HepG2 (cell line): ENCODE measurements around the gene CCT3. TPM values are rescaled to one million over a fixed set of nuclear protein-coding genes. Genes with fewer than 3 reads are reported as not detected.

ENCODE experiments used
- BRD4 ChIP-seq: sonication (generic); formaldehyde crosslinking; IDR thresholded peaks from 2 replicates; pipeline ENCODE4 v1.4.0; 2020; ENCODE audit warnings: missing genetic modification reagents
- IRF2 ChIP-seq: IDR thresholded peaks from 2 replicates; pipeline ENCODE4 v1.6.1; 2018; ENCODE audit warnings: missing genetic modification reagents, missing compliant biosample characterization
- JUNB ChIP-seq: sonication (generic); formaldehyde crosslinking; IDR thresholded peaks from 2 replicates; pipeline ENCODE4 v1.8.0; 2022; ENCODE audit warnings: missing genetic modification reagents, mild to moderate bottlenecking, borderline replicate concordance
- RBAK ChIP-seq: sonication (generic); formaldehyde crosslinking; IDR thresholded peaks from 2 replicates; pipeline ENCODE4 v1.5.1; 2020; ENCODE audit warnings: mild to moderate bottlenecking, missing genetic modification reagents
- ZFP36L1 ChIP-seq: sonication (generic); formaldehyde crosslinking; IDR thresholded peaks from 2 replicates; pipeline ENCODE4 v1.8.0; 2022; ENCODE audit warnings: mild to moderate bottlenecking, missing genetic modification reagents, moderate library complexity
- ZNF121 ChIP-seq: sonication (generic); formaldehyde crosslinking; IDR thresholded peaks from 2 replicates; pipeline ENCODE4 v1.5.0; 2020; ENCODE audit warnings: mild to moderate bottlenecking, missing genetic modification reagents
- ZNF367 ChIP-seq: sonication (generic); formaldehyde crosslinking; IDR thresholded peaks from 2 replicates; pipeline ENCODE4 v1.4.0; 2020; ENCODE audit warnings: missing genetic modification reagents, borderline replicate concordance
- ZNF496 ChIP-seq: sonication (generic); formaldehyde crosslinking; IDR thresholded peaks from 2 replicates; pipeline ENCODE4 v1.8.1; 2023; ENCODE audit warnings: mild to moderate bottlenecking, moderate library complexity, missing genetic modification reagents; ENCODE audit not compliant: insufficient replicate concordance
- ZNF557 ChIP-seq: sonication (generic); formaldehyde crosslinking; IDR thresholded peaks from 2 replicates; pipeline ENCODE4 v1.4.0; 2020; ENCODE audit warnings: missing genetic modification reagents
- ZNF570 ChIP-seq: sonication (generic); formaldehyde crosslinking; IDR thresholded peaks from 2 replicates; pipeline ENCODE4 v1.4.0; 2020; ENCODE audit warnings: mild to moderate bottlenecking, missing genetic modification reagents, borderline replicate concordance
- polyA plus RNA-seq, 8 experiments: library from polyadenylated mRNA; depleted of rRNA in 3 of 8; stranded (reverse) in 7 of 8; unstranded in 1 of 8; fragments of >200 nt; fragmentation: Illumina TruSeq in 4 of 8; extraction: Trizol in 4 of 8; gene quantifications; 2 replicates each; pipeline versions ENCODE4 v1.2.1 to v1.2.3, GENCODE V29; 2011 to 2016; ENCODE audit warnings: low read depth in 4 of 8, missing spikeins in 1 of 8, mixed read lengths in 1 of 8; ENCODE audit not compliant: insufficient read depth in 1 of 8
- total RNA-seq, 5 experiments: library from RNA; depleted of rRNA; stranded (reverse); fragments of >200 nt; fragmentation: Illumina TruSeq; extraction: Trizol; gene quantifications; 2 replicates each; pipeline ENCODE4 v1.2.3, GENCODE V29; 2016; ENCODE audit warnings: low read depth in 1 of 5
- TF ChIP-seq, protein P1 (sequence below), 2 experiments: fragments of 450-650 bp in 1 of 2; sonication (generic) in 1 of 2; formaldehyde crosslinking in 1 of 2; IDR thresholded peaks; 2 replicates each; pipeline versions ENCODE4 v1.6.1 to v1.8.0; 2016 to 2022; ENCODE audit warnings: antibody characterized with exemption in 1 of 2, mild to moderate bottlenecking in 1 of 2, missing genetic modification reagents in 1 of 2
- TF ChIP-seq, protein P2 (sequence below): sonication (generic); formaldehyde crosslinking; IDR thresholded peaks from 2 replicates; pipeline ENCODE4 v1.5.1; 2020; ENCODE audit warnings: mild to moderate bottlenecking, missing genetic modification reagents, moderate library complexity
- TF ChIP-seq, protein P3 (sequence below): sonication (generic); formaldehyde crosslinking; IDR thresholded peaks from 2 replicates; pipeline ENCODE4 v1.4.0; 2020; ENCODE audit warnings: missing genetic modification reagents, mild to moderate bottlenecking, borderline replicate concordance

CCT3 gene
- total and polyA plus RNA-seq, 2 of the 13 experiments (the other 11 are each of a cell fraction or from before 2014, with no cell fraction given): 319 to 615 TPM

DNA sequence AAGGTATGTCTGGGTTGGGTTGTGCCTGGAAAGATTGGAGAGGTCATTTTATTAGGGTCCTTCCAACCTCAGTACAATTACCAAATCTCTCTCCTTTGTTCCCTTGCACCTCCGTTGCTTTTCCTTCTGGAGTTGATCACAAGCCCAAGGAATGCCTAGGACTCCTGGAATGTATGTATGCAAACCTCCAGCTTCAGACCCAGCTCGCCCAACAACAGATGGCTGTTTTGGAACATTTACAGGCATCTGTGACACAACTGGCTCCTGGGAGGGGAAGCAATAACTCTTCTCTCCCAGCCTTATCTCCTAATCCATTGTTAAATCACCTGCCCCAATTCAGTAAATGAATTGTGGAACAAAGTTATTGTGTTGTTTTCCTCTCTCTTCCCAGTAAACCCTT is 8.5 kb upstream of the CCT3 start (continued):
- TF ChIP-seq, protein P1, sequence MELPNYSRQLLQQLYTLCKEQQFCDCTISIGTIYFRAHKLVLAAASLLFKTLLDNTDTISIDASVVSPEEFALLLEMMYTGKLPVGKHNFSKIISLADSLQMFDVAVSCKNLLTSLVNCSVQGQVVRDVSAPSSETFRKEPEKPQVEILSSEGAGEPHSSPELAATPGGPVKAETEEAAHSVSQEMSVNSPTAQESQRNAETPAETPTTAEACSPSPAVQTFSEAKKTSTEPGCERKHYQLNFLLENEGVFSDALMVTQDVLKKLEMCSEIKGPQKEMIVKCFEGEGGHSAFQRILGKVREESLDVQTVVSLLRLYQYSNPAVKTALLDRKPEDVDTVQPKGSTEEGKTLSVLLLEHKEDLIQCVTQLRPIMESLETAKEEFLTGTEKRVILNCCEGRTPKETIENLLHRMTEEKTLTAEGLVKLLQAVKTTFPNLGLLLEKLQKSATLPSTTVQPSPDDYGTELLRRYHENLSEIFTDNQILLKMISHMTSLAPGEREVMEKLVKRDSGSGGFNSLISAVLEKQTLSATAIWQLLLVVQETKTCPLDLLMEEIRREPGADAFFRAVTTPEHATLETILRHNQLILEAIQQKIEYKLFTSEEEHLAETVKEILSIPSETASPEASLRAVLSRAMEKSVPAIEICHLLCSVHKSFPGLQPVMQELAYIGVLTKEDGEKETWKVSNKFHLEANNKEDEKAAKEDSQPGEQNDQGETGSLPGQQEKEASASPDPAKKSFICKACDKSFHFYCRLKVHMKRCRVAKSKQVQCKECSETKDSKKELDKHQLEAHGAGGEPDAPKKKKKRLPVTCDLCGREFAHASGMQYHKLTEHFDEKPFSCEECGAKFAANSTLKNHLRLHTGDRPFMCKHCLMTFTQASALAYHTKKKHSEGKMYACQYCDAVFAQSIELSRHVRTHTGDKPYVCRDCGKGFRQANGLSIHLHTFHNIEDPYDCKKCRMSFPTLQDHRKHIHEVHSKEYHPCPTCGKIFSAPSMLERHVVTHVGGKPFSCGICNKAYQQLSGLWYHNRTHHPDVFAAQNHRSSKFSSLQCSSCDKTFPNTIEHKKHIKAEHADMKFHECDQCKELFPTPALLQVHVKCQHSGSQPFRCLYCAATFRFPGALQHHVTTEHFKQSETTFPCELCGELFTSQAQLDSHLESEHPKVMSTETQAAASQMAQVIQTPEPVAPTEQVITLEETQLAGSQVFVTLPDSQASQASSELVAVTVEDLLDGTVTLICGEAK (IDR thresholded peaks at IDR 0.05): no peak
- TF ChIP-seq, protein P1 (CRISPR knock-in tag; IDR thresholded peaks at IDR 0.05): no peak
- TF ChIP-seq ZNF496 (CRISPR knock-in tag): no peak
- TF ChIP-seq ZFP36L1 (CRISPR knock-in tag): no peak
- no peak for TF ChIP-seq ZNF570
- no peak for TF ChIP-seq ZNF367 (CRISPR knock-in tag)
- no peak for TF ChIP-seq IRF2 (CRISPR knock-in tag)
- no peak for TF ChIP-seq JUNB (CRISPR knock-in tag)
- TF ChIP-seq, protein P2, sequence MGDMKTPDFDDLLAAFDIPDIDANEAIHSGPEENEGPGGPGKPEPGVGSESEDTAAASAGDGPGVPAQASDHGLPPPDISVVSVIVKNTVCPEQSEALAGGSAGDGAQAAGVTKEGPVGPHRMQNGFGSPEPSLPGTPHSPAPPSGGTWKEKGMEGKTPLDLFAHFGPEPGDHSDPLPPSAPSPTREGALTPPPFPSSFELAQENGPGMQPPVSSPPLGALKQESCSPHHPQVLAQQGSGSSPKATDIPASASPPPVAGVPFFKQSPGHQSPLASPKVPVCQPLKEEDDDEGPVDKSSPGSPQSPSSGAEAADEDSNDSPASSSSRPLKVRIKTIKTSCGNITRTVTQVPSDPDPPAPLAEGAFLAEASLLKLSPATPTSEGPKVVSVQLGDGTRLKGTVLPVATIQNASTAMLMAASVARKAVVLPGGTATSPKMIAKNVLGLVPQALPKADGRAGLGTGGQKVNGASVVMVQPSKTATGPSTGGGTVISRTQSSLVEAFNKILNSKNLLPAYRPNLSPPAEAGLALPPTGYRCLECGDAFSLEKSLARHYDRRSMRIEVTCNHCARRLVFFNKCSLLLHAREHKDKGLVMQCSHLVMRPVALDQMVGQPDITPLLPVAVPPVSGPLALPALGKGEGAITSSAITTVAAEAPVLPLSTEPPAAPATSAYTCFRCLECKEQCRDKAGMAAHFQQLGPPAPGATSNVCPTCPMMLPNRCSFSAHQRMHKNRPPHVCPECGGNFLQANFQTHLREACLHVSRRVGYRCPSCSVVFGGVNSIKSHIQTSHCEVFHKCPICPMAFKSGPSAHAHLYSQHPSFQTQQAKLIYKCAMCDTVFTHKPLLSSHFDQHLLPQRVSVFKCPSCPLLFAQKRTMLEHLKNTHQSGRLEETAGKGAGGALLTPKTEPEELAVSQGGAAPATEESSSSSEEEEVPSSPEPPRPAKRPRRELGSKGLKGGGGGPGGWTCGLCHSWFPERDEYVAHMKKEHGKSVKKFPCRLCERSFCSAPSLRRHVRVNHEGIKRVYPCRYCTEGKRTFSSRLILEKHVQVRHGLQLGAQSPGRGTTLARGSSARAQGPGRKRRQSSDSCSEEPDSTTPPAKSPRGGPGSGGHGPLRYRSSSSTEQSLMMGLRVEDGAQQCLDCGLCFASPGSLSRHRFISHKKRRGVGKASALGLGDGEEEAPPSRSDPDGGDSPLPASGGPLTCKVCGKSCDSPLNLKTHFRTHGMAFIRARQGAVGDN (CRISPR knock-in tag): no peak
- TF ChIP-seq ZNF557 (CRISPR knock-in tag): no peak
- TF ChIP-seq RBAK (CRISPR knock-in tag): no peak
- TF ChIP-seq ZNF121: no peak
- no peak for TF ChIP-seq BRD4 (CRISPR knock-in tag)
- TF ChIP-seq, protein P3, sequence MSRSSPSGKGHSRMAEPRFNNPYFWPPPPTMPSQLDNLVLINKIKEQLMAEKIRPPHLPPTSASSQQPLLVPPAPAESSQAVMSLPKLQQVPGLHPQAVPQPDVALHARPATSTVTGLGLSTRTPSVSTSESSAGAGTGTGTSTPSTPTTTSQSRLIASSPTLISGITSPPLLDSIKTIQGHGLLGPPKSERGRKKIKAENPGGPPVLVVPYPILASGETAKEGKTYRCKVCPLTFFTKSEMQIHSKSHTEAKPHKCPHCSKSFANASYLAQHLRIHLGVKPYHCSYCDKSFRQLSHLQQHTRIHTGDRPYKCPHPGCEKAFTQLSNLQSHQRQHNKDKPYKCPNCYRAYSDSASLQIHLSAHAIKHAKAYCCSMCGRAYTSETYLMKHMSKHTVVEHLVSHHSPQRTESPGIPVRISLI (CRISPR knock-in tag): no peak
